ENCODE measurements around the gene MCUR1.
"Not testable (repeated sequence)": the region's sequence is repeated elsewhere in the genome, so short reads cannot be mapped to it uniquely, and the experiment has no call there.

The MCUR1 gene

DNA sequence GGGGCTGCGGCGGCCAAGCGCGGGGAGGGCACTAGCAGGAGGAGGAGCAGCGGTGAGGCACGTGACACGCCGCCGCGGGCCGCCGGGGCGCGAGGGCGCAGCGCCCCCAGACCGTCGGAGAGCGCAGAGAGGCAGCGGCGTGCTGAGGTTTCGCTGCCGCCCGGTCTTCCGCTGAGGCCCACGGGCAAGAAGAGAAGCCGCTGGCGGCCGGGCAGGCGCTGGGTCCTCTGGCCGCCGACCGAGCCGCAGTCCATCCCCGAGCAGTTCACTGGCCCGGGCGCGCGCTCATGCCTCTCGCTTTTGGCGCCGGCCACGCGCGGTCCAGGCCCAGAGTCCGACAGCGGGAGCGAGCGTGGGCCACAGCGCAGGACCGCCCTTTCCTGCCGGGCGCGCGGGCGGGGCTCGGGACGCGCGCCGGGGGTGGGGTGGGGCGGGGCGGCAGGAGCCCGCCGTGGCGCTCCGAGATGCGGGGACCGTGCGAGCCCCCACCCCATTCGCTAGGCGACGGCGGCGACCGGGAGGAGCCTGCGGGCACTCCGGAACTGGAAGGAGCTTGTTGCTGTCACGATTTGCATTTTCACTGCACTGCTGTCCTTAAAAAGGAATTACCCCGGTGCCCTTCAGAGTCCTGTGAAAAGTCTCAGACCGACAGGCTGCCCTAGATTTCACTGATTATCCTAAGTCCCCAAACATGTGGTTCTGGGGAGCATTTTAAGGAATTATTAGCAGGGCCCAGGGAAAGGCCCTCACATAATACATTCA is at the start of gene MCUR1:
Gene MCUR1 (minus strand): TSS at position 382 of the 762 bp plus-strand sequence. CDS start 128 bp downstream, at position 254.
- DNase-seq, result peak; percentile 88

DNA sequence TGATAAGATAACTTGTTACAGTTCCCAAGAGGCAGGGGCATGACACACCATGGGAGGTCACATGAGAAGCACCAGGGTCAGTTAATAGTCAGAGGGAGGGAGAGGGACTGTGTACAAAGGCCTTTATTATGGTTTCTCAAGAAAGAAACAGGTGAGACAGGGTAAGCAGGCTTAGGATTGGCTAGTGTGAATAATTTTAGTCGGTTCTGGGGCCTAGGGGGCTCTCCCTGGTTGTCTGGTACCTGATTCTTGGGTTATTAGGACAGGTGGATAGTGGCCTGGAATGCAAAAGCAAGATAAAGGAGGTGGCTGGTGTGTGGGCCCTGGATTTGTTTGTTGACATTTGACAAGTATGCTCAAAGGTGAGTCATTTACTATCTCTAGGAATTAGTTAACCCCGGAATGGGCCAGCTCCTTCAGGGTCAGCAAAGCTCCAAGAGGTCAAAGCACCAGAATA is 49.4 kb upstream of the MCUR1 start:
- DNase-seq, result no peak

DNA sequence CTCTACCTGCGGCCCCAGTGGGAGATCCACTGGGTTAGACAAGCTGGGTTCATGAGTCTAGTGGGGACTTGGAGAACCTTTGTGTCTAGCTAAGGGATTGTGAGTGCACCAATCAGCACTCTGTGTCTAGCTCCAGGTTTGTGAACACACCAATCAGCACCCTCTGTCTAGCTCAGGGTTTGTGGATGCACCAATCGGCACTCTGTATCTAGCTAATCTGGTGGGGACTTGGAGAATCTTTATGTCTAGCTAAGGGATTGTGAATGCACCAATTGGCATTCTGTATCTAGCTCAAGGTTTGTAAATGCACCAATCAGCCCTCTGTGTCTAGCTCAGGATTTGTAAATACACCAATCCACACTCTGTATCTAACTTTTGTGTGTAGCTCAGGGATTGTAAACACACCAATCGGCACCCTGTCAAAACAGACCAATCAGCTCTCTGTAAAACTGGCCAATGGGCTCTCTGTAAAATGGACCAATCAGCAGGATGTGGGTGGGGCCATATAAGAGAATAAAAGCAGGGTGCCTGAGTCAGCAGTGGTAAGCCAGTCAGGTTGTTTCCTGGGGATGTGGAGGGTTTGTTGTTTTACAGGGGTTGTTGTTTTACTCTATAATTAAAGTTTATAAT is 46.3 kb upstream of the MCUR1 start:
- DNase-seq, result not testable (repeated sequence)

- no peak for DNase-seq
Observed at GRCh38 chr6:13859871-13860555, 45.7 kb upstream of the MCUR1 start.

DNA sequence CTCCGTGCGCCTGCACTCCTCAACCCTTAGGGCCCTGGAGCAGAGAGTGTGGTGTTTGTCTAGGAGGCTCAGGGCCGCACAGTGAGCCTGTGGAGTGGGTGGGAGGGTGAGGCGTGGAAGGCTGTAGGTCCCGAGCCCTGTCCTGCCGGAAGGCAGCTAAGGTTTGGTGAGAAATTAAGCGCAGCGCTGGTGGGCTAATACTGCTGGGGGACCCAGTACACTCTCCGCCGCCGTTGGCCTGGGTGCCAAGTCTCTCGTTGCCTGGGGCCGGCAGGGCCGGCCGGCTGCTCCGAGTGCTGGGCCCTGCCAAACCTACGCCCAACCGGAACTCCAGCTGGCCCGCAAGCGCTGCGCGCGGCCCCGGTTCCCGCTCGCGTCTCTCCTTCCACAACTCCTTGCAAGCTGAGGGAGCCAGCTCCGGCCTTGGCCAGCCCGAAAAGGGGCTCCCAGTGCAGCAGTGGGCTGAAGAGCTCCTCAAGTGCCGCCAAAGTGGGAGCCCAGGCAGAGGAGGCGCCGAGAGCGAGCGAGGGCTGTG is 40.4 kb upstream of the MCUR1 start:
- DNase-seq, result no peak

DNA sequence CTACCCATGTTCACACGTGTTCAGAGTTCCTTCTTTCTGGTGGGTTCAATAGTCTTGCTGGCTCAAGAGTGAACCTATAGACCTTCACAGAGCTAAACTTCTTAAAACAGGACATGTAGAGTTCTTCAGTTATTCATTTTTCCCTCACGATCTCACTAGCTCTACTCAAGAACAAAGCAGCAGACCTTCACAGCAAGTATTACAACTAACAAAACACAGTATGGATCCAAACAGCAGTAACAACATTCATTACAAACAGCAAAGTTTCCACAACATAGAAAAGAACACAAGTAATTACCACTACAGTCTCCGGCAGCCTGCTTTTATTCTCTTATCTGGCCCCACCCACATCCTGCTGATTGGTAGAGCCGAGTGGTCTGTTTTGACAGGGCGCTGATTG is 39.5 kb upstream of the MCUR1 start:
- no peak for DNase-seq

- no peak for DNase-seq
Observed at GRCh38 chr6:13851803-13852202, 37.4 kb upstream of the MCUR1 start.

GRCh38 chr6:13851330-13851729 is 37.0 kb upstream of the MCUR1 start:
- DNase-seq, result no peak

GRCh38 chr6:13850690-13851089 is 36.3 kb upstream of the MCUR1 start:
- DNase-seq, result not testable (repeated sequence)

DNA sequence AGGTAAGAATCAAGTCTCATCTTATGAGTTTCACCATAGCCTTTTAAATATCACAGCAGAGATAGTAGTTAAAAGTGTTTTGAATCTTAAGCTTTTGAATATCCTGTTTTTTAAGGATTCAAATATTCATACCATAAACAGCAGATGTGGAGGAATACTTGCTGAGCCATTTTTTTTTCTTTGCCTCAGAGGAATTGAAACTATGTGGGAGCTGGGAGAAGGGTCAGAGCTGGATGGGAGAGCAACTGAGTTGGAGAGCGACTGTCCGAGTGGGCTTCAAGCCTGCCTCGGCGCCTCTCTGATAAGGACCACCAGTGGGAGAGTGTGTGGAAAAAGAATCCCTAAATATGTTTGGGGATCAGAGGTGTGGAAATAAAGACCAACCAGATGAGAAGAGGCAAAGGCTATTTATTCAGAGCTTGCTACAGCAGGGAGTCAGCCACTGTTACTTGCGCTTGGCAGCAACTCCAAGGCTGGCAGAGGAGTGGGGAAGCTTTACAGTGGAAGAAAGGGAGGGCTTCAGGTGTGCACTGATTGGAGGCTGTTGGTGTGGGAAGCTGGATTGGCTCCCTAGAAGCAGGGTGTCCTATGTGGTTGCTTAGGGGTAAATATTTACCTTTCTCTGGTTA is 34.3 kb upstream of the MCUR1 start:
- DNase-seq, result peak; percentile 18

DNA sequence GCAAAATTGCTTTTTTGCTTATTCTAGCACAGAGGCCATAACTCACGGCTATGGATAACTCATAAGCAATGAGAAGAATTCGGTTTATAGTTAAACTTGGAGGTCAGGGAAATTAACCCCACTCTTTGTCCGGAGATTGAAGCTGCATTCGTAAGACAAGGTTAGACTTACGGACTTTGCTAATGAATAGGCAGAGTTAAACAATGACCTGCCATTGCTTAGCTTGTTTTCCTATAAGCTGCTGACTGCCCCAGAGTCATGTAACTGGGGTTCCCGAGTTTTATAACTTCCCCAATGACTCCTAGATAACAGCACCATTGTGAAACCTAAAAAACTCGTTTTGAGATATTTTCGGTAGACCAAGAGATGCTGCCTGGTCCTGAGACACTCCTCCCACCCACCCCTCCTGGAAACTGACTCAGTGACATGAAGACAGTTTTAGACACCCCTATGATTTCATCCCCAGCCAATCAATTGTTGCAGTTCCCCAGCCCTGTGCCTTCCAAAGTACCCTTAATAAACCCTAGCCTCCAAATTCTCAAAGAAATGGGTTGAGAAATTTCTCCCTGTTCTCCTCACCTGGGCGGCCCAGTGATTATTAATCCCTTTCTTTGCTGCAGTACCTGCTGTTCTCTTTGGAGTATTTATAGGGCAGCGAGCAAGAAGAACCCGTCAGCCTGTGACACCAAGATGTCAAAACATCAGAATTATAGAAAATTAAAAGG is 33.1 kb upstream of the MCUR1 start:
- no peak for DNase-seq

GRCh38 chr6:13846841-13847240 is 32.5 kb upstream of the MCUR1 start:
- no peak for DNase-seq

DNA sequence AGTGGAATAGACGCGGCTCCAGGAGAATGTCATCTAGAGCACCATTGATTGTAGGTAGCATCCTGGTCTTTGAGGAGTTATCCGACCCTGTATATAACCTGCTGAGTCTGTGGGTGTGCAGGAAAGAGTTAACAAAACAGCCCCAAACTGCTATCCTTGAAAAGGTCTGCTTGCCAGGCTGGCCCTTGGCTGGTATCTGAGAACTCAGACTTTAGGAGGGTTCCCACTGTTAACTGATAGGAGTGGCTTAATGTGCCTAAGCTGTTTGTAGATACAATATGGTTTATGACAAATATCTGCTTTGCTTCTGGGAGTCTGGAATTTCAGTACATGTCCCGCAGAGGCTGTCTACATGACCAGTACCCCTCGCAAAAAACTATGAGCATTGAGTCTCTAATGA is 27.6 kb upstream of the MCUR1 start:
- DNase-seq, result no peak

- no peak for DNase-seq
Observed at GRCh38 chr6:13838616-13839015, 24.3 kb upstream of the MCUR1 start.

DNA sequence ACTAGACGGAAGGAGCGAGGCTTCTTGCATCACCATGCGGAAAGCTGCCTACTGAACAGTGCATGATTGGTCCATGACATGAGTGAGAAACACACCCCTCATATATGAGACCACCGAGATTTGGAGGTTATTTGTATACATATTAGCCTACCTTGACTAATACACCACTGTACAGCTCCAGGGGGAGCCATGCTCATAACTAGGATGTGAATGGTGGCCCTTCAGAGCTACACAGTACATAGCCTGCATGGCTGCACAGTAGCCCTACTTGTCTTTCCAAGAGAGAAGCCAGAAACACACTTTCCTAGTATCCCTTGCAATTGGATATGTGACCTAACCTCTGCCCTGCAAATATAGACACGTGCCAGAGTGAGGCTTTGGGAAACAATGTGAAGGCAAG is 21.8 kb upstream of the MCUR1 start:
- no peak for DNase-seq

DNA sequence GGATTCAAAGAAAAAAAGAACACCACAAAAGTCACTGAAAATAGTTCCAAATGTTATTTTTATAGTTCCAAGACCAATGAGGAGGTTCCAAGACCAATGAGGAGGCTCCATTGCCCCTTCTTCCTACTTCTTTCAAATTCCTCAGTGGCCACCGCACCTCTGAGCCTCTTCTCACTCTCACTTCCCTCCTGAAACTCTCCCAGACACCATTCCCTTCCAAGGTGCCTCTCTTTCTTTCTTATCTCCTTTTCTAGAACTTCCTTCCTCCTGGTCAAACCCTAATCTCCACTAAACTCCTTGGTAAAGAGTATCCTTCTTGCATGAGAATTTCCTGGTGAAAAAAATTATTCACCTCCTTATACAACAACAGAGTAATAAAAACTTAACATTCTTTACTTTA is 20.4 kb upstream of the MCUR1 start:
- DNase-seq, result no peak

GRCh38 chr6:13834018-13834417 is 19.7 kb upstream of the MCUR1 start:
- not testable (repeated sequence) for DNase-seq

DNA sequence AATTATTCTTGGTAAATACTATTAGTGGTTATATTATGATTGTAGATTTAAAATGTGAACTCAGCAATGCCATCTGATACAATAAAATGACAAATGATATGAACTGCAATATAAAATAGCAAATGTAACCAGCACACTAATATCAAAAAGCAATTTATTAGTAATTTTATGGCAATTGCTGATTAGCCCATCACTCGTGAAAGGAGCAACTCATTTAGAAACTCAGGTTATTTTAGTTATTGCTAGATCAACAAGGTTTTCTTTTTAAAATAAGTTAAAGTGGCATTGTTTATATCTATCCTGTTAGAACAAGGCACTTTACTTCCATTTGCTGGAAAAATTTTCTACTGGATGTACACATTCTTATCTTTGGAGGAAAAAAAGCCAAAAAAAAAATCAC is 18.4 kb upstream of the MCUR1 start:
- no peak for DNase-seq

DNA sequence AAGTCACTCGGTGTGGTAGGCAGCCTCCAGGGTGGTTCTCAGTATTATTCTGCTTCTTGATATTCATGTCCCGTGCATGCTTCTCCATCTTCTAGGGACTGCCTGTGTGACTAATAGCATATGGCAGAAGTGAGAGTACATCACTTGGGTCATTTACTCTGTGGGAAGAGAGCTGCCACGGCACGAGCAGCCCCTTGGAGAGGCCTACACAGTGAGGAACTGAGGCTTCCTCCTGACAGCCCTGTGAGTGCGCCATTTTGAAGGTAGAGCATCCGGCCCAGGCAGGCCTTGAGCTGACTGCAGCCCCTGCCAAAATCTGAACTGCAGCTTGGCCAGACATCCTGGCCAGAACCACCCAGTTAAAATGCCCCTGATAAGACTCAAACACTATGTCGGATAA is 17.3 kb upstream of the MCUR1 start:
- DNase-seq, result no peak

DNA sequence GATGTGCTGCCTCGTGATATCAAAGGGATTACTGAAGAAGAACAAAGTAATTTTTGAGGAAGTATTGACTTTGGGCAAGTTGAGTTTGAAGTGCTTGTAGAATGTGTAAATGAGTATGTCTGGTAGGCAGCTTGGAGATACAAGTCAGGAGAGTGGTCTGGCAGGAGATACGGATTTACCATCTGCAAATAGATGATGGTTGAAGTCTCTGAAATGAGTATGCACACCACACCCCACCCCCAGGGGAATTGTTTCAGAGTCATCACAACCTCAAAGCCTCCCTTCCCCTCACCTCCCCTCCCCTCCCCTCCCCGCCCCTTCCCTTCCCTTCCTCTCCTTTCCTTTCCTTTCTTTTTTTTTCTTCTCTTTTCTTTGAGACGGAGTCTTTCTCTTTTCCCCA is 16.4 kb upstream of the MCUR1 start:
- no peak for DNase-seq

DNA sequence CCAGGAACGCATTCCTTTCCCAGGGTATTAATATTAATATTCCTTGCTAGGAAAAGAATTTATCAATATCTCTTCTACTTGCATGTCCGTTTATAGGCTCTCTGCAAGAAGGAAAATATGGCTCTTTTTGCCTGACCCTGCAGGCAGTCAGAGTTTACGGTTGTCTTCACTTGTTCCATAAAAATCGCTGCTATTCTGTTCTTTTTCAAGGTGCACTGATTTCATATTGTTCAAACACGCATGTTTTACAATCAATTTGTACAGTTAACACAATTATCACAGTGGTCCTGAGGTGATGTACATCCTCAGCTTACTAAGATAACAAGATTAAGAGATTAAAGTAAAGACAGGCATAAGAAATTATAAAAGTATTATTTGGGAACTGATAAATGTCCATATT is 15.1 kb upstream of the MCUR1 start:
- not testable (repeated sequence) for DNase-seq

- not testable (repeated sequence) for DNase-seq
Observed at GRCh38 chr6:13828656-13829301, 14.4 kb upstream of the MCUR1 start.
